Smooth muscle cell (in vitro differentiated cells): ENCODE measurements around the gene SAXO1. TPM values are rescaled to one million over a fixed set of nuclear protein-coding genes. Genes with fewer than 3 reads are reported as not detected.
A peak's percentile ranks its signal among the peaks of the same experiment; 100 is the strongest.
"Not testable (repeated sequence)": the region's sequence is repeated elsewhere in the genome, so short reads cannot be mapped to it uniquely, and the experiment has no call there.

Source experiments
- DNase-seq: peaks from one replicate; lab custom pipeline; 2025; ENCODE audit not compliant: unreplicated experiment; lab: John Stamatoyannopoulos, UW
- H2AFZ ChIP-seq: fragments of 200-600 bp; sonication (generic); 2 replicates; pipeline ENCODE4 v1.6.0; 2016; ENCODE audit warnings: antibody characterized with exemption, low read depth, mild to moderate bottlenecking
- H3F3A ChIP-seq: fragments of 200-600 bp; sonication (generic); 2 replicates; pipeline ENCODE4 v1.6.0; 2017; ENCODE audit warnings: antibody characterized with exemption, low read depth
- H3K27ac ChIP-seq: fragments of 200-600 bp; sonication (generic); 2 replicates; pipeline ENCODE4 v1.5.1; 2016; ENCODE audit warnings: low read depth, mild to moderate bottlenecking
- H3K27me3 ChIP-seq: fragments of 200-600 bp; sonication (generic); 2 replicates; pipeline ENCODE4 v1.6.1; 2016; ENCODE audit warnings: low read depth, mild to moderate bottlenecking
- H3K36me3 ChIP-seq: fragments of 200-600 bp; sonication (generic); 2 replicates; pipeline ENCODE4 v1.5.1; 2016; ENCODE audit warnings: low read depth
- H3K4me1 ChIP-seq: fragments of 200-600 bp; sonication (generic); 2 replicates; pipeline ENCODE4 v1.5.1; 2016; ENCODE audit warnings: low read depth
- H3K4me2 ChIP-seq: fragments of 200-600 bp; sonication (generic); 2 replicates; pipeline ENCODE4 v1.6.0; 2016; ENCODE audit warnings: mild to moderate bottlenecking
- H3K4me3 ChIP-seq: fragments of 200-600 bp; sonication (generic); 2 replicates; pipeline ENCODE4 v1.5.1; 2016; ENCODE audit warnings: mild to moderate bottlenecking
- H3K79me2 ChIP-seq: fragments of 200-600 bp; sonication (generic); 2 replicates; pipeline ENCODE4 v1.6.0; 2016; ENCODE audit warnings: low read depth, mild to moderate bottlenecking
- H3K9ac ChIP-seq: fragments of 200-600 bp; sonication (generic); 2 replicates; pipeline ENCODE4 v1.6.0; 2016; ENCODE audit warnings: low read depth
- H3K9me3 ChIP-seq: fragments of 200-600 bp; sonication (generic); replicated peaks from 2 replicates; pipeline ENCODE4 v1.5.1; 2016; ENCODE audit warnings: low read depth
- H4K20me1 ChIP-seq: fragments of 200-600 bp; sonication (generic); 2 replicates; pipeline ENCODE4 v1.6.0; 2016; ENCODE audit warnings: low read depth
- WGBS: methylation state at CpG from one replicate; pipeline ENCODE4 v1.1.7; 2016; ENCODE audit warnings: low lambda C conversion rate; 5-methylcytosine and 5-hydroxymethylcytosine counted together
- polyA plus RNA-seq: library from polyadenylated mRNA; unstranded; fragments of >200 nt; fragmentation: Nextera tagmentation; extraction: Ambion mirVana; gene quantifications from 2 replicates; pipeline ENCODE4 v1.2.1, GENCODE V29; 2016
- total RNA-seq: library from RNA; depleted of rRNA; stranded (reverse); fragments of >200 nt; gene quantifications from 2 replicates; pipeline ENCODE4 v1.2.3, GENCODE V29; 2014
- TF ChIP-seq, protein P1 (sequence below): fragments of 200-600 bp; sonication (generic); IDR thresholded peaks from 2 replicates; pipeline ENCODE4 v1.5.1; 2017; ENCODE audit warnings: borderline replicate concordance, mild to moderate bottlenecking, antibody characterized with exemption; ENCODE audit not compliant: insufficient read depth, poor library complexity, severe bottlenecking

The SAXO1 gene
- total and polyA plus RNA-seq, 2 experiments from 2014 or later = 0.08 TPM; not detected in 1

DNA sequence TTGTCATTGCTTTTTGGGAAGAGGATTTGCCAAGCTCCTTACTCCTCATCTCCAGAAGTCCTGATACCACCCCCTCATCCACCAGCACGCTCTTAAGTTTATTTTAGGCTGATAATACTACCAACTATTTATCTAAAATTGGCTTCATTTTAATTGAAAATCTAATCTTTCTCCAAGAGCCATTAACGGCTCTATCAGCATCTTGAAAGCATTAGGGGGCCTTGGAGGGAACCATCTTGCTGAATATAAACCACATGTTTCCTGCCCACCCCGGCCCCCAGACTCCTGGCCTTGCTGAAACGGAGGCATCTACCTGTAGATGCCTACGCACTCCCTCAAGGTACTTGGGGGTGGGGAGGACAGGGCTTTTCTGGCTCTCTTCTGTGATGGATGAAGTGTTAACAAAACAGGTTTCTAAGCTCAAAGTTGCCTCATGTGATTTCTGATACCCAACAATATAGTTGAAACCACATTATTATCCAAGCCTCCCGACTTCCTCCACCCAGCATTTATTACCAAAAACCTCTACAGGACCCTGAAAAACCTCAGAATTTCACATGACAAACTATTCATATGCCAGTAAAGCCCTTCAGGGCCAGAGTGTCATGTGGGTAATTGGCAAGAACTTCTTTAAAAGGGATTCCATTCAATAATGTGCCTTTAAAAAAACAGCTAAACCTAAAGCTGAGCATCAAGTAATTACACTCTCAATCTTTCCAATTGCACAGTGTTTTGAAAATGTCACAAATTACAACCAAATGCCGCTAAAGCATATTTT, 96.7 kb downstream of the SAXO1 start:
- H3K4me3 ChIP-seq = no peak overlapping the region
- TF ChIP-seq, protein P1, sequence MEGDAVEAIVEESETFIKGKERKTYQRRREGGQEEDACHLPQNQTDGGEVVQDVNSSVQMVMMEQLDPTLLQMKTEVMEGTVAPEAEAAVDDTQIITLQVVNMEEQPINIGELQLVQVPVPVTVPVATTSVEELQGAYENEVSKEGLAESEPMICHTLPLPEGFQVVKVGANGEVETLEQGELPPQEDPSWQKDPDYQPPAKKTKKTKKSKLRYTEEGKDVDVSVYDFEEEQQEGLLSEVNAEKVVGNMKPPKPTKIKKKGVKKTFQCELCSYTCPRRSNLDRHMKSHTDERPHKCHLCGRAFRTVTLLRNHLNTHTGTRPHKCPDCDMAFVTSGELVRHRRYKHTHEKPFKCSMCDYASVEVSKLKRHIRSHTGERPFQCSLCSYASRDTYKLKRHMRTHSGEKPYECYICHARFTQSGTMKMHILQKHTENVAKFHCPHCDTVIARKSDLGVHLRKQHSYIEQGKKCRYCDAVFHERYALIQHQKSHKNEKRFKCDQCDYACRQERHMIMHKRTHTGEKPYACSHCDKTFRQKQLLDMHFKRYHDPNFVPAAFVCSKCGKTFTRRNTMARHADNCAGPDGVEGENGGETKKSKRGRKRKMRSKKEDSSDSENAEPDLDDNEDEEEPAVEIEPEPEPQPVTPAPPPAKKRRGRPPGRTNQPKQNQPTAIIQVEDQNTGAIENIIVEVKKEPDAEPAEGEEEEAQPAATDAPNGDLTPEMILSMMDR = no peak
- no peaks in the 10 kb centered on the region for H3K9me3 ChIP-seq
- no peaks in the 10 kb centered on the region for H3F3A ChIP-seq
- no peaks in the 10 kb centered on the region for H3K27me3 ChIP-seq
- H4K20me1 ChIP-seq = no peaks in the 10 kb centered on the region
- no peaks in the 10 kb centered on the region for H3K79me2 ChIP-seq
- no peak overlapping the region for H3K4me2 ChIP-seq
- no peak overlapping the region for H3K9ac ChIP-seq
- H3K27ac ChIP-seq = no peak overlapping the region
- no peak overlapping the region for H2AFZ ChIP-seq
- H3K4me1 ChIP-seq = peaks cover 14% of the 10 kb centered on the region
- WGBS = 69% methylated on average over 7 of the region's 7 CpGs
- no peak for DNase-seq
- no peaks in the 10 kb centered on the region for H3K36me3 ChIP-seq

DNA sequence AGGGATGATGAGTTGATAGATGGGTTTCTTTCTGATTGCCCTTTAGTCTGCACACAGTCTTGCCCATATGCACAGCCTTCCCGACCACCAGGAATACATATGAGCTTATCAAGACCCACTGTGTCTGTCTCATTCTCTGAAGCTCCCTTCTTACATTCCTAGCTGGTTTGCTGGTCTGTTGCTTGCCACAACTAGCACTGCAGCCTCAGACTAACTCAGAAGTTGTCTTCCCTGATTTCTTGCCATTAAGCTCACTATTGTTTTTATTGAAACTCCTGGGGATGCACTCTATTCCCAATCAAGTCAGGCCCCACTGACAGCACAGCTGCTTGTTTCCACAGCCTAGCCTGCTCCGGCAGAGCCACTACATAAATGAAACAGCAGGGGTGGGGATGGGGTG, 97.5 kb downstream of the SAXO1 start:
- H4K20me1 ChIP-seq = no peaks in the 10 kb centered on the region
- no peaks in the 10 kb centered on the region for H3F3A ChIP-seq
- TF ChIP-seq, protein P1 = no peak
- no peak overlapping the region for H3K9ac ChIP-seq
- H3K4me2 ChIP-seq = no peak overlapping the region
- no peaks in the 10 kb centered on the region for H3K79me2 ChIP-seq
- H3K4me3 ChIP-seq = no peak overlapping the region
- H2AFZ ChIP-seq = no peak overlapping the region
- no peak overlapping the region for H3K27ac ChIP-seq
- no peak for DNase-seq
- H3K4me1 ChIP-seq = peaks cover 14% of the 10 kb centered on the region
- H3K9me3 ChIP-seq = no peaks in the 10 kb centered on the region
- no peaks in the 10 kb centered on the region for H3K36me3 ChIP-seq
- WGBS = 45% methylated on average over 2 of the region's 2 CpGs
- H3K27me3 ChIP-seq = no peaks in the 10 kb centered on the region

DNA sequence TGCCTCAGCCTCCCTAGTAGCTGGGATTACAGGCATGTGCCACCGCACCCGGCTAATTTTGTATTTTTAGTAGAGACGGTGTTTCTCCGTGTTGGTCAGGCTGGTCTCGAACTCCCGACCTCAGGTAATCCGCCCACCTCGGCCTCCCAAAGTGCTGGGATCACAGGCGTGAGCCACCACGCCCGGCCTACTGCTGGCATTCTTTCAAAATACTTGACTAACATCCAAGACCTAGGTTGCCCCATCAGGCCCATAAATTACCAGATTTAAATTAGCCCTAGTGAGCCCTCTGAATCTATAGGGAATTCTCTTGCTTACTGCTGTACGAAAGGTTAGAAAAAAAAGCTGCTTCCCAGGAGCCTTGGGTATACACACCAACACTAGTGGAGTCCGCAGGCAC, 102.4 kb downstream of the SAXO1 start:
- not testable (repeated sequence) for DNase-seq, H3K9ac ChIP-seq, H3K27ac ChIP-seq, H3K9me3 ChIP-seq, H3K4me3 ChIP-seq, H3K27me3 ChIP-seq, H3K36me3 ChIP-seq, H4K20me1 ChIP-seq, H3F3A ChIP-seq, H2AFZ ChIP-seq, H3K4me1 ChIP-seq, H3K79me2 ChIP-seq, H3K4me2 ChIP-seq
- WGBS = 86% methylated on average over 13 of the region's 13 CpGs

DNA sequence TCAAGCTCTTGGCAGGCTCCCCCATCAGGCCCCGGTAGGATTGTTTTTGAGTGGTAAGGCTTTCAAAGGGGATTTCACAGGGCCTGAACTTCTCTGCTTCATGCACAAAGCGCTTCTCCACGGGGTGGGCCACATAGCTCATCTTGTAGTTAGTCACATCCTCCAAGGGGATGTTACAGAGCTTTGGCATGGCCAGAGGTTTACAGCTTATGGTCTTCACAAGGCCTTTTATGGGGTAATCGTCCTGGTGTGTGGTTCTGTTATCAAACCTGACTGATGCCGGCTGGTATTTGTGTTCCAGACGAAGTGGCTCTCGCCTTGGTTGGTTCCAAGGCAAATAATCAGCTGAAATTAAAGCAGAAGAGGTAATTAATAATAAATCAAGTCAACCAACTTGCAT, 104.3 kb downstream of the SAXO1 start:
- H3K27ac ChIP-seq = peak overlapping the region; percentile 22
- no peaks in the 10 kb centered on the region for H3F3A ChIP-seq
- no peak overlapping the region for H3K4me3 ChIP-seq
- H3K4me1 ChIP-seq = no peaks in the 10 kb centered on the region
- no peak overlapping the region for H2AFZ ChIP-seq
- no peaks in the 10 kb centered on the region for H3K27me3 ChIP-seq
- no peaks in the 10 kb centered on the region for H3K9me3 ChIP-seq
- H4K20me1 ChIP-seq = no peaks in the 10 kb centered on the region
- no peak overlapping the region for H3K9ac ChIP-seq
- TF ChIP-seq, protein P1 = no peak
- 54% methylated on average over 7 of the region's 7 CpGs for WGBS
- no peak for DNase-seq
- peak overlapping the region; percentile 31 for H3K4me2 ChIP-seq
- H3K79me2 ChIP-seq = no peaks in the 10 kb centered on the region
- H3K36me3 ChIP-seq = no peaks in the 10 kb centered on the region
